Cardiac fibroblast (primary cell): Measurements from ENCODE around the gene OPCML.

ENCODE experiments used
- DNase-seq, 2 donors: peaks; one replicate each; pipeline versions ENCODE4 v3.0.0 to v3.0.0-alpha.2; 2010; ENCODE audit warnings: low read depth in 2 of 2
- H3K4me3 ChIP-seq, 2 donors: replicated peaks in 1 of 2; 1 replicate in 1 of 2; 2 replicates in 1 of 2; pipeline ENCODE4 v1.5.1; 2011; ENCODE audit warnings: low read depth in 2 of 2, low read length in 2 of 2, mild to moderate bottlenecking in 2 of 2, moderate library complexity in 1 of 2
- TF ChIP-seq, protein P1 (sequence below): IDR thresholded peaks from one replicate; pipeline ENCODE4 v1.5.1; 2011; ENCODE audit warnings: low read depth, mild to moderate bottlenecking, low read length, inconsistent platforms

OPCML gene

DNA sequence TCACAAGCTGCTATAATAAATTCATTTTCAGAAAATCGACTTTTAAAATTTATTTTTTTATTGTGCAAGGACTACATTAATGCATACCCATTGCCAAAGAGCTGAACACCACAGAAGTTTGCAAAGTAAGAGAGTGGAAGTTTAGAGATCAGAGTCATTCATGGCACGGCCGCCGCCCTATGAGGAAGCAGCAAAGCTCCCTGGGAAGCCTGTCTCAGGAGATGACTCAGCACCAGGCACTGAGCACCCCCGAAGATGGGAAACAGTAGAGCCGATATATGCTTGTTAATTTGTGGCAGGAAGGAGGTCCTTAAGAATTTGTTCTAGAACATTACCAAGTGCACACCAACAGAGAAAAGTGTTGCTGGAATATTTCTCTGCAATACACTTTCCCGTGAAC is 693.7 kb downstream of the OPCML start:
- H3K4me3 ChIP-seq, result no peak overlapping the region
- TF ChIP-seq, protein P1, sequence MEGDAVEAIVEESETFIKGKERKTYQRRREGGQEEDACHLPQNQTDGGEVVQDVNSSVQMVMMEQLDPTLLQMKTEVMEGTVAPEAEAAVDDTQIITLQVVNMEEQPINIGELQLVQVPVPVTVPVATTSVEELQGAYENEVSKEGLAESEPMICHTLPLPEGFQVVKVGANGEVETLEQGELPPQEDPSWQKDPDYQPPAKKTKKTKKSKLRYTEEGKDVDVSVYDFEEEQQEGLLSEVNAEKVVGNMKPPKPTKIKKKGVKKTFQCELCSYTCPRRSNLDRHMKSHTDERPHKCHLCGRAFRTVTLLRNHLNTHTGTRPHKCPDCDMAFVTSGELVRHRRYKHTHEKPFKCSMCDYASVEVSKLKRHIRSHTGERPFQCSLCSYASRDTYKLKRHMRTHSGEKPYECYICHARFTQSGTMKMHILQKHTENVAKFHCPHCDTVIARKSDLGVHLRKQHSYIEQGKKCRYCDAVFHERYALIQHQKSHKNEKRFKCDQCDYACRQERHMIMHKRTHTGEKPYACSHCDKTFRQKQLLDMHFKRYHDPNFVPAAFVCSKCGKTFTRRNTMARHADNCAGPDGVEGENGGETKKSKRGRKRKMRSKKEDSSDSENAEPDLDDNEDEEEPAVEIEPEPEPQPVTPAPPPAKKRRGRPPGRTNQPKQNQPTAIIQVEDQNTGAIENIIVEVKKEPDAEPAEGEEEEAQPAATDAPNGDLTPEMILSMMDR, result no peak
- peak; percentile 19 to 65 for DNase-seq

DNA sequence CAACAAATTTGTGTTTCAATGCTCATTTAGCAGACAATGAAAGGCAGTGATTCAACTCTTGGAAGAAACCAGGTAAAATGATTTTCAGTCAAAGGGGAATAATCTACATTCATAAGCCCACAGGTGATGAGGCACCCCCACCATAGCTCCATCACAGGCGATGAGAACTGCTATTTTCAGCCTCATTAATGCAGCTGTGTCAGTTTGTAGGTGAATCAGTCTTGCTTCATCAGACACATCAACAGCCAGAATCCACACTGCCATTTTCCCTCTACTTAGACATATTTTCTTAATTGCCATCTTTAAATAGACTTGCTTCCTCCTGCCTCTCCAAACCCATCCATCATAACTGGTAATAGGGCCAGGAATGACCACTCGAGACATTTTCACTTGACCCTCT is 701.0 kb downstream of the OPCML start:
- no peak for DNase-seq
- no peak overlapping the region for H3K4me3 ChIP-seq
- TF ChIP-seq, protein P1, result no peak

DNA sequence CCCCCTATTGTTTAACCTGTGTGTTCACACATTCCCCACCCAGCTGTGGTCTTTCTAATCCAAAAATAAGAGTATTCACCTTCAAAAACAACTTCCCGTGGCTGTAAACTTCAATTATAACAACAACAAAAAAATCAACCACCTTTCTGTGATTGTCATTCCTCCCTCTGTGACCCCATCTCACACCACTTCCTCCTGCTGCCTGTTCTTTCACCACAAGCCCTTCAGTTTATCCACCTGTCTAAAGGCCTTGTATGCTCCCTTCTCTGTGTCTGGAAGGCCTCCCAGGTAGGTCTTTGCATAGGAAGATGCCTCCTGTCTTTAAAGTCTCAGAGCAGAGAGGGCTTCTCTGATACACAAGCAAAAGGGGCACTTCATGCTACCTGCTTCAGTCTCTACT is 707.7 kb downstream of the OPCML start:
- no peak for DNase-seq
- TF ChIP-seq, protein P1, result no peak
- H3K4me3 ChIP-seq, result no peak overlapping the region

DNA sequence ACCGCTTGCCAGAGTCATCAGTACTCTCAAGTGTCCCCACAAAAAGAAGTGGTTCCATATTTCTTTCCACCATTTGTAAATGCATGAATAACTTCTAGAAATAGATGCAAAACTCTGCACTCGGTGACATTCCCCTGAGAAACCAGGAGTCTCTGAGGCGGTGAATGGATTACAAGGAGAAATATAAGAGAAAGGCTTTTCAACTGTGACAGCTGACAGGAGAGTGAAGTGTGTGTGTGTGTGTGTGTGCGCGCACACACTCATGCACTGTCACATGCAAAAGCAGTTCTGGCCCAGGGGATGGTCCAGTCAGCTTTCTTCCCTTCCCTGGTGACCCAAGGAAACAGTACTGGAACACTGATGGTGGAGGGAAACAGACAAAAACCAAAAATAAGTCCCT is 710.0 kb downstream of the OPCML start:
- no peak overlapping the region for H3K4me3 ChIP-seq
- TF ChIP-seq, protein P1, result no peak
- no peak for DNase-seq

DNA sequence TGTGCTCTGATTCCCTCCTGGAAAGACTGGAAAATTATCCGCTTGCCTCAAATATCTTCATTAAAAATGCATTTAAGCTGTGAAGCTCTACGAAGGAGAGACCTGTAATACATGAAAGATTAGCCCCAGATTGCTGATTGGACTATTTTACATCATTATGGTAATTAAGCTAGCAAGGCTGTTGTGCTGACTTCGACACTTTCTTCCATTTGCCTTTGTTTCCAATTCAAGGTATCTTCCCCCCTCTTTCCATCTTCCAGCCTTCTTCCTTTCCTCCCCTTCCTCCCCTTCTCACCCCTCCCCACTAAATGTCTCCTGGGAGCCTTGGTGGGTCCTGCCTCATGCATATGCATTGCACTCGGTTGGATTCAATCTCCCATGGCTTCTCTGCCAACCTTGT is 710.8 kb downstream of the OPCML start:
- TF ChIP-seq, protein P1, result no peak
- H3K4me3 ChIP-seq, result no peak overlapping the region

DNA sequence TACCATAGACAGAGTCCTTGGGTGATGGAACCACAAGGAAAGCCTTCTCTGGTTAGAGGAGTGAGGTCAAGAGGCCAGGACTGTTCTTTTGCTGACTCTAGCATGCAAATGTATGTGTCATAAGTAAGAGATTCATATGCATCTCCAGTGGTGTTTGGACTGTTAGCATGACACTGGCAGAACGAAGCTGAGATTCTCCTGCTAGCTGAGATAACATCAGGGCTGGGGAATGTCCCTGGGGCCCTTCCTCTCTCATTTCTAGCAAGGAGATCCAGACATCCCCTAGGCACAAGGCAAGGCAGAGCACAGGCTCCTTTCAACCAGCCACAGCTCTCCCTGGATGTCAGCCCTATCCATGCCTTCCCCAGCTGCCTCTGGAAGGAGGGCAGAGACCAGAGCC is 711.3 kb downstream of the OPCML start:
- TF ChIP-seq, protein P1, result no peak
- DNase-seq, result peak in 1 of 2 donors; percentile 23
- no peak overlapping the region for H3K4me3 ChIP-seq

More for the DNA sequence above, 710.8 kb downstream of the OPCML start:
- no peak for DNase-seq

DNA sequence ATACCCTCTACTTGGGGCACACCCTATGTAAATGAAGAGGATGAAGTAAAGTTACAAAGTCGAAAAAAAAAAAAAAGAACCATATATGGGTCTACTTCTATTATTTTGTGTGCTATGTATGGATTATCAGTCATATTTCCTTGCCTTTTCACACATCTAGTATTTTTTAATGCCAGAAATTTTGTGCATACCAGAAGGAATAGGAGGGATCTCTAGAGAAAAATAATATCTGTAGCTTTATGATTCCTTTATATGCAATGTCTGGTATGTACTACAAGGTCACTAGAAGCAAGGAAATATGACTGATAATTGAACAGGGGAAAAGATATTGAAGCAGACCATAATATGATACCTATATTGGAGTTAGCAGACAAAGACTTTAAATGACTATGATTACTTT is 713.4 kb downstream of the OPCML start:
- no peak overlapping the region for H3K4me3 ChIP-seq
- DNase-seq, result no peak
- TF ChIP-seq, protein P1, result no peak
